Activated naive CD4-positive, alpha-beta T cell (primary cell): Measurements from ENCODE around the gene LMOD1.
"Not testable (repeated sequence)": the region's sequence is repeated elsewhere in the genome, so short reads cannot be mapped to it uniquely, and the experiment has no call there.

Source experiments
- DNase-seq, 4 experiments: peaks; one replicate each; lab custom pipeline; 2025; lab: John Stamatoyannopoulos, UW

The LMOD1 gene

DNA sequence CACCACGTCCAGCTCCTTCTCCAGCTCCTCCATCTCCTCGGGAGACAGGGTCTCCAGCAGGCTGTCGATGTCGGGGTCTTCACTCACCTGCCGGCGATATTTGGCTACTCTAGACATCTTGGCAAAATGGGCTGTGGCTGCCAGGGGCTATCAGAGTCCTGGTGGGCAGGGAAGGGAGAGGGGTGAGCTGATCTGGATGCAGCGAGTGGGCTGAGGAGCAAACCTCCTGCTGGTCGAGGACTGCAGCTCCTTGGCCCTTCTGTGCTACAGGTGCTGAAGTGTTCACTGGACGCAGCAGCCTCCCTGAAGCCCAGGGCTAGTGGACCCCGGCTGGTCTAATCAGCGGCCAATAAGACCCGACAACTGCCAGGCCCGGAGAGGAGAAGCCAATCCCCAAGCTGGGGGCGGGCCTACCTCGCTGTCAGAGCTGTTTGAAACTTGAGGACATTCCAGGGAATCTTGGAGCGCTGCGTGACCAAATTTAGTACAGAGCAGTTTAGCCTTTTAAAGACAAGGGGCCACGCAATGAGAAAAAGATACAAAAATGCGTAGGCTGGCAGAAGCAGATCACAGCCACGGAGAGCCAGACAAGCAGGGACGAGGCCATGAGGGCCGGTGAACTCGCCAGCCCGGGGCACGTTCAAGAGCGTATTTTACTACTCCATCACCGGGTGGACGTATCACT, at the start of gene LMOD1:
Gene LMOD1, minus strand, starts transcription at position 325 of the 685 bp plus-strand sequence. Its CDS starts 208 bp downstream, at position 117.
- DNase-seq = no peak

GRCh38 chr1:201990427-201990826, 44.1 kb upstream of the LMOD1 start:
- no peak for DNase-seq

- DNase-seq = no peak
These were observed 43.2 kb upstream of the LMOD1 start for GRCh38 chr1:201989354-201990128.

DNA sequence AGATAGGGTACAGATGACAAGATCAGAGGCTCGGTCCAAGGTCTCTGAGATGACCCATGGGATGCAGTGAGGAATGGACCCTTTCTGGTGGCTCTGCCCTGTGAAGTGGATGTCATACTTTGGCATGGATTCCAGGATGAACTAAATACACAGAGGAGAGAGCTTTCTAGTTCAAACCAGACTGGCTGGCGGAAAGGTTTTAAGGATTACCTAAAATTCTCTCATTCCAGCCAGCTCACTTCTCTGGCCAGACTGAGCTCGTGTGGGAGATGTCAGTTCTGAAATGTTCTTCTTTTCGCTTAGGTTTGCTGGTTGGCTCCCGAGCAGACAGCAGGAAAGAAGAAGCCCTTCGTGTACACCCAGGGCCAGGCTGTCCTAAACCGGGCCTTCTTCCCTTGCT, 42.3 kb upstream of the LMOD1 start:
- DNase-seq = no peak

- no peak for DNase-seq
These were observed 39.0 kb upstream of the LMOD1 start for GRCh38 chr1:201985355-201985754.

GRCh38 chr1:201984446-201984845, 38.1 kb upstream of the LMOD1 start:
- DNase-seq = no peak

DNA sequence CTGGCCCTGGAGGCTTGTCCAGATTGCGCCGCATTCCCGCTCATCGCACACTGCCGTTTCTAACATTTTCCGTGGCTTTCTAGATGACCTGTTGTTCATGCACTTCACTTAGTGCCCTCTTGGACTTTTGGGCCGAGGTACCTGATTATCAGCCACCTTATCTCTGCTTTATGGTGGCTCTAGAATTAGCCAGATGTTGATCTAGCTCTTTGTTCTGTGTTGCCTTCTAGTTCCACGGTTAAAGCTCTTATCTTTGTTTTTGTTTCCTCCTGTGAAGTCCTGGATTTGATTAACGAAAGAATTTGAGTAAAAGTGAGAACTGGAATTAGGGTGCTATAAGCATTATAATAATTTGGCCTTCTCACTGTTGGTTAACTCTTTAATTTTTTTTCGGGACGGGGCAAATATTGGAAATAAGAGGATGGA, 37.0 kb upstream of the LMOD1 start:
- DNase-seq = no peak

DNA sequence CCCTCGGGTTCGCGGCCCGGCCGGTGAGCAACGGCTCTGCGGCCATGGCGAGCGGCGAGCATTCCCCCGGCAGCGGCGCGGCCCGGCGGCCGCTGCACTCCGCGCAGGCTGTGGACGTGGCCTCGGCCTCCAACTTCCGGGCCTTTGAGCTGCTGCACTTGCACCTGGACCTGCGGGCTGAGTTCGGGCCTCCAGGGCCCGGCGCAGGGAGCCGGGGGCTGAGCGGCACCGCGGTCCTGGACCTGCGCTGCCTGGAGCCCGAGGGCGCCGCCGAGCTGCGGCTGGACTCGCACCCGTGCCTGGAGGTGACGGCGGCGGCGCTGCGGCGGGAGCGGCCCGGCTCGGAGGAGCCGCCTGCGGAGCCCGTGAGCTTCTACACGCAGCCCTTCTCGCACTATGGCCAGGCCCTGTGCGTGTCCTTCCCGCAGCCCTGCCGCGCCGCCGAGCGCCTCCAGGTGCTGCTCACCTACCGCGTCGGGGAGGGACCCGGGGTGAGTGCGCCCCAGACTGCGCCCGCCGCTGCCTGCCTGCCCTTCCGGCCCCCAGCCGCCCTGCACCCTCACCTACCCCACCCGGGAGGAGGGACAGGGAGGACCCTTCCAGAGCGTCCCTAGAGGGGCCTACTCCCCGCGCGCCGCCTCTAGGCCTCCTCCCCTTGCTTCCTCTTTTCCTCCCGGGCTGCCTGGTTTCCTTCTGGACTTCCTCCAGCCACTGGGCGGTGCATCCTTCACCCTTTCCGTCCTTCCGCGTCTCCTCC, 36.5 kb upstream of the LMOD1 start, which contains the start of gene RNPEP:
Gene RNPEP, plus strand, starts transcription at position 26 of the 757 bp plus-strand sequence. Its CDS starts 19 bp downstream, at position 45.
- peak in 3 of 4 experiments; percentile 9 to 46 (median 22) for DNase-seq

DNA sequence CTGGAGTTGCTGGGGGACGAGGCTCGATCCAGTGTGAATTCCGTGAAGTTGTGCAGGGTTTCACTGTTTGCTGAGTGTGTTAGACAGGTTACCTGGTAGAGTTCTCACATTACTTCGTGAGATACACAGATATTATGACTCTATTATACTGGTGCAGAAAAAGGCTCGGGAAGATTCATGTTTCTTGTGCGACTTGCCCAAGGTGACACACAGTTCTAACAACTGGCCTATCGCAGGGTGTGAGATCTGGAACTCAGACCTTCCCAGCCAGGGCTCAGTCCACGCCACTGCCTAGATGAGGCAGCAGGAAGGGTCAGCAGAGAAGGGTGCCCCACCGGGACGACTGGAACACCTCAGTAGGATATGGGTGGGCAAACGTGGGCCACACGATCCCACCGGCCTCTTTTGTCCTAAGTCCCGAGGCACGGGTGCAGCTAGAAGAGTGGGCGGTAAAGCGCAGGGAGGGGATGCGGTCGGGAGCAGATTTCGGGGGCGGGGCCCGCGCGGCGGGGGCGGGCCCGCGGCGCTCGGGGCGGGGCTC, 35.8 kb upstream of the LMOD1 start:
- peak; percentile 6 to 57 (median 28) for DNase-seq

DNA sequence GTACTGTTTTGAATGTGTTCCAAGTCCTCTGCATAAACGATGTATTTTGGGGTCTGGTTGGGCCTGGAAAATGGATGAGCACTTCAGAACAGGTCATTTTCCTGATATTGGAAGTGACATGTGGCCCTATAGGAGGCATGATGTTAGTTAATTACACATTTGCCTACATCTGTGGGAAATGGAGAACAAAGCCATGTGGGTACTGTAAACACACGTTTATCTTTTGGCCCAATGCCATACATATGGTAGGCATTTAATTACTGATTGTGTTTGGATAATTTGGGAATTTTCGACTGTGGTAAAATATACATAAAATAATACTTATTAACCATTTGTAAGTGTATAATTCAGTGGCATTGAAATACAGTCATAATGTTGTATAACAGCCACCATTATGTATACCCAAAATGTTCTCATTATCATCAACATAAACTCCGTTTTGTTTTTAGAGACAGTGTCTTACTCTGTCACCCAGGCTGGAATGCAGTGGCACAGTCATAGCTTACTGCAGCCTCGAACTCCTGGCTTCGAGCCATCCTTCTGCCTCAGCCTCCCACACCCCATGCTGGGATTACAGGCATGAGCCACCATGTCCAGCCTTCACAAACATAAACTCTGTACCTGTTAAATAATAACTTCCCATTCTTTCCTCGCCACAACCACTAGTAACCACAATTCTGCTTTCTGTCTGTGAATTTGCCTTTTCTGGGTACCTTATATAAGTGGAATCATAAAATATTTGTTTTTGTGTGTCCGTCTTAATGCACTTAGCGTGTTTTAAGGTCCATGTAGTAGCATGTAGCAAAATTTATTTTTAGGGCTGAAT, 24.2 kb upstream of the LMOD1 start:
- no peak for DNase-seq

DNA sequence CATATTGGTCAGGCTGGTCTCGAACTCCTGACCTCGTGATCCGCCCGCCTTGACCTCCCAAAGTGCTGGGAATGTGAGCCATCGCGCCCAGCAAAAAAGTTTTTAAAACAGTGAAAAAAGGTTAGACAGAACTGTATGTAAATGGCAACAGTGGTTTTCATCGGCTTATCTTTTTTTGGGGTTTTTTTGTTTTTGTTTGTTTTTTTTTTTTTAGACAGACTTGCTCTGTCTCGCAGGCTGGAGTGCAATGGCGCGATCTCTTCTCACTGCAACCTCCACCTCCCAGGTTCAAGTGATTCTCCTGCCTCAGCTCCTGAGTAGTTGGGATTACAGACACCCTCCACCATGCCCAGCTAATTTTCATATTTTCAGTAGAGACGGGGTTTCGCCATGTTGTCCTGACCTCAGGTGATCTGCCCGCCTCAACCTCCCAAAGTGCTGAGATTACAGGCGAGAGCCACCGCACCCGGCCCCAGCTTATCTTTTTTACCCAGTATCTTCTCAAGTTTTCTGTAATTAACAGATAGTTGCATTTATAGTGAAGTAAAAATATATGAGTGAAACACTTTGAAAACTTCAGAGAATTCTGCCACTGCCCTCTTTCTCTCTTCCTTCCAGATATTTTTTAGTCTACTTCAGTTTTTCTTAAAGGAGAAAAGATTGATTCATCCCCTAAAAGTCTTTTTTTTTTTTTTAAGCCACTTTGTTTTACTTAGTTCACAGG, 22.0 kb upstream of the LMOD1 start:
- DNase-seq = no peak

DNA sequence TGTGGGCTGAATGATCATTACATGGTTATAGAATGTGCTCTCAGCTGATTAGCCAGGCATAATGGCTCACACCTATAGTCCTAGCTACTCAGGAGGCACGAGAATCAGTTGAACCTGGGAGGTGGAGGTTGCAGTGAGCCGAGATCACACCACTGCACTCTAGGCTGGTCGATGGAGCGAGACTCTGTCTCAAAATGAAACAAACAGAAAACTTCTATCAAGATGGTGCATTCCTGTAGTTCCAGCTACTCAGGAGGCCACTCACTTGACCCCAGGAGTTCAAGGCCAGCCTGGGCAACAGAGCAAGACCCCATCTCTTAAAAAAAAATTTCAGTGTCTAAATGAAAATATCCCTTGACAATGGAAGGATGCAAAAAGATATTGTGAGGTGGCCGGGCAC, 19.8 kb upstream of the LMOD1 start:
- no peak for DNase-seq

DNA sequence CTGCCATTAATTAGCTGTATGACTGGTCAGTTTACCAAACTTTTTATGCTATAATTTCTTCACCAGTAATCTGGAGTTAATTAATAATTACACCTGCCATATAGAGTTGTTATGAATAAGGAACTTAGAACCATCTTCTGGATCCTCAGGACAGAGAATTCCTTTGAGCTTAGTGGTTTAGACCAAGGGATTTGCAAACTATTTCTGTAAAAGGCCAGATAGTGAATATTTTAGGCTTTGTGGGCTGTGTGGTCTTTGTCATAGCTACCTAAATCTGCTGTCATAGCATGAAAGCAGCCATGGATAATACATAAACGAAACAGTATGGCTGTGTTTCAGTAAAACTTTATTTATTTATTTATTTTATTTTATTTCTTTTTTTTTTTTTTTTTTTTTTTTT, 17.9 kb upstream of the LMOD1 start:
- no peak for DNase-seq

DNA sequence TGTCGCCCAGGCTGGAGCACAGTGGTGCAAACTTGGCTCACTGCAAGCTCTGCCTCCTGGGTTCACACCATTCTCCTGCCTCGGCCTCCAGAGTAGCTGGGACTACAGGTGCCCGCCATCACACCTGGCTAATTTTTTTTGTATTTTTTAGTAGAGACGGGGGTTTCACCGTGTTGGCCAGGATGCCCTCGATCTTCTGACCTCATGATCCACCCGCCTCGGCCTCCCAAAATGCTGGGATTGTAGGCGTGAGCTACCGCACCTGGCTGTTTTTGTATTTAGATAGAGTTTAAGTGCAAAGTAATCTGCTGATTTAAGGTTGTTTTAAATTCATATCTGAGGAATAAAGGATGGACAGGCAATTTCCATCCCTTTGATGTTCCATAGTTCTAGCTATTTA, 16.0 kb upstream of the LMOD1 start:
- DNase-seq = not testable (repeated sequence)

DNA sequence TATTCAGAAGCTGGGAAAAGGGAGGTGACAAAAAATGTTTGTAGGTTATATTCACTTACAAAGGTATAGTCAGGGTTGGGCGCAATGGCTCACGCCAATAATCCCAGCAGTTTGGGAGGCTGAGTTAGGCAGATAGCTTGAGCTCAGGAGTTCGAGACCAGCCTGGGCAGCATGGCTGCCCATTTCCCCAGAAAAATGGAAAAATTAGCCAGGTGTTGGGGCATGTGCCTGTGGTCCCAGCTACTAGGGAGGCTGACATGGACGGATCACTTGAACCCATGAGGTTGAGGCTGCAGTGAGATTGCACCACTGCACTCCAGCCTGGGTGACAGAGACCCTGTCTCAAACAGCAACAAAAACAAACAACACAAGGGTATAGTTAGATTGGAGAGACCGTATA, 12.0 kb upstream of the LMOD1 start:
- no peak for DNase-seq

DNA sequence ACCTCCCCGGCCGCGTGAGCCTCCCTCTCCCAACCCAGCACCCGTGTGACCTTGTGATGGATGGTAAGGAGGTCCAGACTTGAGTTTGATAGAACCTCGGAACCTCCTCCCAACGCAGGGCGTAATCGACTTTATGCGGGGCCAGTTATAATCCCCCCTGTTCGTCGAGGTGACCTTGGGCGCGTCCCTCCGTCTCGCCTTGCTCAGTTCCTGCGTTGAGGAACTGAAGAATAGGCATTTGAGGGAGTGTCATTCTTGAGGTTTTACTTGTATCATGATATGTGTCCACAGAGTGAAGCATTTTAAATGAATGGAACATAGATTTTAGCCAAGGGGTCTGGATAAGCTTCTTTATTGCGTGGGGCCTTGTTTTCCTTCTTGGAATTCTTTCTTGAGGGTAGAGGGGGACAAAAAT, 9.4 kb upstream of the LMOD1 start:
- DNase-seq = peak in 1 of 4 experiments; percentile 43

- DNase-seq = peak; percentile 65 to 86 (median 79)
These were observed 8.8 kb upstream of the LMOD1 start, which contains the start of gene TIMM17A for GRCh38 chr1:201955009-201955728. TSS of gene TIMM17A (plus strand) at chr1:201955503. CDS start at chr1:201955527, 24 bp downstream.

DNA sequence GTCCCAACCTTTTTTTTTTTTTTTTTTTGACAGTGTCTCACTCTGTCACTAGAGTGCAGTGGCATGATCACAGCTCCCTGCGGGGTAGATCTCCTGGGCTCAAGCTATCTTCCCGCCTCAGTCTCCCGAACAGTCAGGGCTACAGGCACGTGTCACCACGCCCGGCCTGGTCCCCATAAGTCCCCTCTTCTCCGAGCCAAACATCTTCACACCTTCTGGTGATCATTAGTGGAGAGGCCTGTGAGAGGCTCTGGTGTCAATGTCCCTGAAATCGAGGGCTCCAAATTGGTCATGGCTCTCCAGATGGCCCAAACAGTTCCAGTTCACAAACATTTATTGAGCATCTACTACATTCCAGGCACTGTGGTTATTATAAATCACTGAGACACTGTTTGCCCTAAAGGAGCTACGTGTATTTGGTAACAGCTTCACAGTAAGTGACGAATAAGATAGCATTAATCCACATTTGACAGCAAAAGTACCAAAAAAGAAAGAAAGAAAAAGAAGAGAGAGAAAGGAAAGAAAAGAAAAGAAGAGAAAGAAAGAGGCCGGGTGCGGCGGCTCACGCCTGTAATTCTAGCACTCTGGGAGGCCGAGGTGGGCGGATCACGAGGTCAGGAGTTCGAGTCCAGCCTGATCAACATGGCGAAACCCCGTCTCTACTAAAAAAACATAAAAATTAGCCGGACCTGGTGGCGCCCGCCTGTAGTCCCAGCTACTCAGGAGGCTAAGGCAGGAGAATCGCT, 8.1 kb upstream of the LMOD1 start:
- no peak for DNase-seq

- no peak for DNase-seq
These were observed 3.1 kb upstream of the LMOD1 start for GRCh38 chr1:201949491-201949890.
